HG03565 (cell line): ENCODE data around the gene TMEM117.
"Not testable (repeated sequence)": the region's sequence is repeated elsewhere in the genome, so short reads cannot be mapped to it uniquely, and the experiment has no call there.

ENCODE experiments used
- ATAC-seq: cut with Tn5 transposase; IDR thresholded peaks from one replicate; pipeline ENCODE4 v1.9.1; 2021; ENCODE audit warnings: mild to moderate bottlenecking, moderate library complexity; ENCODE audit not compliant: unreplicated experiment

Gene TMEM117

GRCh38 chr12:44174053-44174452 lies 338.2 kb downstream of the TMEM117 start:
- no peak for ATAC-seq

- ATAC-seq: peak; percentile 90
These were observed 348.8 kb downstream of the TMEM117 start for GRCh38 chr12:44184499-44185206.

- ATAC-seq: peak; percentile 99
These were observed 357.4 kb downstream of the TMEM117 start for GRCh38 chr12:44193281-44193680.

GRCh38 chr12:44195719-44196118 lies 359.8 kb downstream of the TMEM117 start:
- ATAC-seq: not testable (repeated sequence)

- ATAC-seq: no peak
These were observed 370.2 kb downstream of the TMEM117 start for GRCh38 chr12:44206045-44206444.

- ATAC-seq: no peak
These were observed 381.4 kb downstream of the TMEM117 start for GRCh38 chr12:44217146-44217883.

GRCh38 chr12:44223736-44224135 lies 387.9 kb downstream of the TMEM117 start:
- ATAC-seq: no peak

GRCh38 chr12:44224399-44225148 lies 388.7 kb downstream of the TMEM117 start:
- ATAC-seq: no peak

- ATAC-seq: no peak
These were observed 389.2 kb downstream of the TMEM117 start for GRCh38 chr12:44225149-44225510.

- no peak for ATAC-seq
These were observed 391.7 kb downstream of the TMEM117 start for GRCh38 chr12:44227616-44228015.

GRCh38 chr12:44229846-44230245 lies 394.0 kb downstream of the TMEM117 start:
- ATAC-seq: no peak

GRCh38 chr12:44235674-44236073 lies 399.8 kb downstream of the TMEM117 start:
- ATAC-seq: no peak

GRCh38 chr12:44240186-44240585 lies 404.3 kb downstream of the TMEM117 start:
- ATAC-seq: no peak

GRCh38 chr12:44245932-44246331 lies 410.1 kb downstream of the TMEM117 start:
- ATAC-seq: no peak

GRCh38 chr12:44246482-44247105 lies 410.7 kb downstream of the TMEM117 start:
- ATAC-seq: no peak

GRCh38 chr12:44247588-44247987 lies 411.7 kb downstream of the TMEM117 start:
- ATAC-seq: no peak

GRCh38 chr12:44248436-44248835 lies 412.6 kb downstream of the TMEM117 start:
- no peak for ATAC-seq

GRCh38 chr12:44250440-44250839 lies 414.6 kb downstream of the TMEM117 start:
- not testable (repeated sequence) for ATAC-seq

GRCh38 chr12:44253338-44253856 lies 417.5 kb downstream of the TMEM117 start:
- no peak for ATAC-seq

GRCh38 chr12:44258246-44258645 lies 422.4 kb downstream of the TMEM117 start:
- no peak for ATAC-seq

GRCh38 chr12:44259890-44260289 lies 424.0 kb downstream of the TMEM117 start:
- no peak for ATAC-seq
